K562 (cell line): ENCODE measurements around the gene NQO2. TPM values are rescaled to one million over a fixed set of nuclear protein-coding genes. Genes with fewer than 3 reads are reported as not detected.

ENCODE experiments used
- BMI1 ChIP-seq: fragments of 150-350 bp; IDR thresholded peaks from 2 replicates; pipeline ENCODE4 v1.6.1; 2014; ENCODE audit warnings: low read length
- CREBBP ChIP-seq: IDR thresholded peaks from one replicate; pipeline ENCODE4 v1.6.1; 2012; ENCODE audit warnings: low read depth, mild to moderate bottlenecking, control low read depth, inconsistent platforms, low read length
- FOXA1 ChIP-seq: fragments of 450-650 bp; IDR thresholded peaks from 2 replicates; pipeline ENCODE4 v1.6.1; 2016; ENCODE audit warnings: mild to moderate bottlenecking, borderline replicate concordance
- FOXM1 ChIP-seq, 2 experiments: fragments of 450-650 bp in 1 of 2; sonication (generic) in 1 of 2; formaldehyde crosslinking in 1 of 2; IDR thresholded peaks; 2 replicates each; pipeline versions ENCODE4 v1.6.1 to v1.9.0; 2017 to 2022; ENCODE audit warnings: low read depth in 2 of 2, mild to moderate bottlenecking in 2 of 2, missing genetic modification reagents in 1 of 2, moderate library complexity in 1 of 2
- GTF2A2 ChIP-seq: IDR thresholded peaks from 2 replicates; pipeline ENCODE4 v1.6.1; 2016; ENCODE audit warnings: mild to moderate bottlenecking, missing genetic modification characterization, missing compliant biosample characterization
- MAFG ChIP-seq: fragments of 450-650 bp; conservative IDR thresholded peaks from 2 replicates; pipeline ENCODE4 v1.6.1; 2016; ENCODE audit warnings: missing genetic modification characterization, missing compliant biosample characterization
- MBD2 ChIP-seq: sonication (generic); IDR thresholded peaks from 2 replicates; pipeline ENCODE4 v1.6.1; 2016; ENCODE audit warnings: low read depth, borderline replicate concordance
- MCM7 ChIP-seq, 2 experiments: fragments of 450-650 bp; IDR thresholded peaks; 2 replicates each; pipeline ENCODE4 v1.6.1; 2016 to 2018
- NONO ChIP-seq, 2 experiments: fragments of 200-400 bp in 1 of 2; fragments of 450-650 bp in 1 of 2; formaldehyde crosslinking in 1 of 2; IDR thresholded peaks; 2 replicates each; pipeline ENCODE4 v1.6.1; 2017; ENCODE audit warnings: low read depth in 2 of 2, mild to moderate bottlenecking in 2 of 2, moderate library complexity in 2 of 2, low read length in 1 of 2
- POLR2H ChIP-seq: IDR thresholded peaks from 2 replicates; pipeline ENCODE4 v1.6.1; 2016; ENCODE audit warnings: missing genetic modification characterization, low read depth, mild to moderate bottlenecking, control low read depth, missing compliant biosample characterization, moderate library complexity
- PTTG1 ChIP-seq: fragments of 450-650 bp; IDR thresholded peaks from 2 replicates; pipeline ENCODE4 v1.6.1; 2016; ENCODE audit warnings: low read depth, mild to moderate bottlenecking, missing genetic modification characterization, missing compliant biosample characterization
- SIRT6 ChIP-seq: IDR thresholded peaks from one replicate; pipeline ENCODE4 v1.6.1; 2012; ENCODE audit warnings: low read depth, mild to moderate bottlenecking, control low read depth, inconsistent platforms, low read length, moderate library complexity
- SMARCB1 ChIP-seq: IDR thresholded peaks from 2 replicates; pipeline ENCODE4 v1.6.1; 2011; ENCODE audit warnings: improper control_type of control experiment, low read depth; ENCODE audit not compliant: insufficient read length
- SREBF2 ChIP-seq: sonication (generic); formaldehyde crosslinking; IDR thresholded peaks from 2 replicates; pipeline ENCODE4 v1.4.0; 2020; ENCODE audit warnings: mild to moderate bottlenecking, missing genetic modification reagents
- ZNF311 ChIP-seq: fragments of 250-450 bp; sonication (Bioruptor Pico); IDR thresholded peaks from 2 replicates; pipeline ENCODE4 v1.4.0; 2020; ENCODE audit warnings: mild to moderate bottlenecking, moderate library complexity
- ZNF431 ChIP-seq: sonication (generic); formaldehyde crosslinking; IDR thresholded peaks from 2 replicates; pipeline ENCODE4 v1.8.0; 2022; ENCODE audit warnings: mild to moderate bottlenecking, missing genetic modification reagents
- ZNF57 ChIP-seq: fragments of 450-650 bp; formaldehyde crosslinking; IDR thresholded peaks from 2 replicates; pipeline ENCODE4 v1.4.0; 2020; ENCODE audit warnings: mild to moderate bottlenecking, moderate library complexity
- ZNF766 ChIP-seq: fragments of 200-800 bp; sonication (Bioruptor generic); conservative IDR thresholded peaks from 2 replicates; pipeline ENCODE4 v1.6.1; 2016; ENCODE audit warnings: missing genetic modification characterization, missing compliant biosample characterization
- ZSCAN29 ChIP-seq: fragments of 450-650 bp; IDR thresholded peaks from 2 replicates; pipeline ENCODE4 v1.6.1; 2017
- polyA plus RNA-seq, 8 experiments: library from polyadenylated mRNA; depleted of rRNA in 4 of 8; stranded (reverse) in 5 of 8; unstranded in 3 of 8; fragments of >200 nt; fragmentation: Nextera tagmentation in 2 of 8; fragmentation: Illumina TruSeq in 1 of 8; extraction: Ambion mirVana in 2 of 8; extraction: Trizol in 1 of 8; gene quantifications; 2 replicates each; pipeline versions ENCODE4 v1.2.1 to v1.2.3, GENCODE V29; 2011 to 2014; ENCODE audit warnings: inconsistent platforms in 1 of 8, missing spikeins in 1 of 8
- total RNA-seq, 7 experiments: library from RNA; depleted of rRNA in 6 of 7; stranded (reverse); fragments of >200 nt in 6 of 7; fragmentation: Illumina TruSeq in 2 of 7; extraction: Trizol in 2 of 7; gene quantifications; 2 replicates each; pipeline versions ENCODE4 v1.2.1 to v1.2.3, GENCODE V29; 2011 to 2021; ENCODE audit warnings: low replicate concordance in 1 of 7
- TF ChIP-seq, protein P1 (sequence below): fragments of 450-650 bp; conservative IDR thresholded peaks from 2 replicates; pipeline ENCODE4 v1.6.1; 2016; ENCODE audit warnings: missing genetic modification characterization, low read depth, mild to moderate bottlenecking, missing compliant biosample characterization, moderate library complexity
- TF ChIP-seq, protein P2 (sequence below): sonication (generic); formaldehyde crosslinking; IDR thresholded peaks from 2 replicates; pipeline ENCODE4 v1.8.0; 2022; ENCODE audit warnings: mild to moderate bottlenecking, missing genetic modification reagents
- TF ChIP-seq, protein P3 (sequence below): sonication (generic); formaldehyde crosslinking; IDR thresholded peaks from 2 replicates; pipeline ENCODE4 v1.8.1; 2022; ENCODE audit warnings: missing genetic modification reagents
- TF ChIP-seq, protein P4 (sequence below): fragments of 450-650 bp; IDR thresholded peaks from 2 replicates; pipeline ENCODE4 v1.6.1; 2016; ENCODE audit warnings: antibody characterized with exemption

Gene NQO2
- total and polyA plus RNA-seq, 9 of the 15 experiments (the other 6 are each of a cell fraction or from before 2014, with no cell fraction given) = 54.6 to 214 (median 116) TPM

DNA sequence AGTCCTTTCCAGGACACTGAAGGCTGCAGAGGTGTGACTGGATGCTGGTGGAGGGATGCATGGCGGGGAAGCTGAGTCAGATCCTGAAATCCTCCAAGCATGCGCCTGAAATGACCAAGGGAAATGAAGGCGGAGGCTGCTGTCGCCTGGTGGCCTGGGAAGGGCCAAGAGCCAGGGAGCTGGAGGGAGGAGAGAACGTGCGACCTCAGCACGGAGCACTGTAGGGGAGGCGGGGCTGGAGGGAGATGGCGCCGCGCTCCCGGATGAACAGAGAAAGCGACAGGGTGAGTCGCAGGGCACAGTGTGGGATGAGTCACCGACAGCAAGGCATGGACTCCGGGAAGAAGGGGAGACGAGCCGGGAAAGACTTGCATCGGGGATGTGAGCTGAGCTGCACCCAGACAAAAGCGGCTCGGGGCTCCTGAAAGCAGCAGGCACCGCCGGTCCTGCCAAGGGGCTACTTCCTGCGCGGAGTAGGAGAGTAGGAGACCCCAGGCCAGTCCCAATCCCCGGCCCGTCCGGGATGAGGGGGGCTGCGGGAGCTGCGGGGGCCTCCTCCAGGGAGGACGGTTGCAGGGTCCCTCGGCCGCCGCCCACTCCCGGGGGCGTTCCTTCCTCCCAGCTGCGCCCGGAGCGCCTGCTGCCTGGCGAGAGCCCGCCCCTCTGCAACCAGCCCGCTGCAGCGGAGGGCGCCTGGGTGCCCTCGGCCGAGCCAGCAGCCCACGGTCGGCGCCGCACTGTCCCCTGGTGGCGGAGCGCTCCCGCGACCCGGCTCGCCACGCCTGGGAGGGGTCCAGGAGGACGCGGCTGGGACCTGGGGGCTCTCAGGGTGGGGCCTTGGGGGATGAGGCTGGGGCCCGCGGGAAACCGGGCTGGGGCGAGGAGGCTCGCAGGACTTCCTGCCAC is 11.0 kb upstream of the NQO2 start (continued):
- no peak; the same call in 1 of the 2 replicates for TF ChIP-seq ZNF311 (CRISPR knock-in tag)
- TF ChIP-seq GTF2A2 (tag) = no peak
- no peak; the same call in 1 of the 2 replicates for TF ChIP-seq MAFG (tag)
- TF ChIP-seq BMI1 = no peak
- TF ChIP-seq MBD2 = peak; percentile 37
- TF ChIP-seq ZNF57 (CRISPR knock-in tag) = no peak
- TF ChIP-seq, protein P1, sequence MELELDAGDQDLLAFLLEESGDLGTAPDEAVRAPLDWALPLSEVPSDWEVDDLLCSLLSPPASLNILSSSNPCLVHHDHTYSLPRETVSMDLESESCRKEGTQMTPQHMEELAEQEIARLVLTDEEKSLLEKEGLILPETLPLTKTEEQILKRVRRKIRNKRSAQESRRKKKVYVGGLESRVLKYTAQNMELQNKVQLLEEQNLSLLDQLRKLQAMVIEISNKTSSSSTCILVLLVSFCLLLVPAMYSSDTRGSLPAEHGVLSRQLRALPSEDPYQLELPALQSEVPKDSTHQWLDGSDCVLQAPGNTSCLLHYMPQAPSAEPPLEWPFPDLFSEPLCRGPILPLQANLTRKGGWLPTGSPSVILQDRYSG (tag) = no peak
- TF ChIP-seq NONO (IDR thresholded peaks at IDR 0.05; ENCODE audit: low read depth in 2 of 2, low read length in 1 of 2) = peak; percentile 56 to 85
- TF ChIP-seq, protein P2, sequence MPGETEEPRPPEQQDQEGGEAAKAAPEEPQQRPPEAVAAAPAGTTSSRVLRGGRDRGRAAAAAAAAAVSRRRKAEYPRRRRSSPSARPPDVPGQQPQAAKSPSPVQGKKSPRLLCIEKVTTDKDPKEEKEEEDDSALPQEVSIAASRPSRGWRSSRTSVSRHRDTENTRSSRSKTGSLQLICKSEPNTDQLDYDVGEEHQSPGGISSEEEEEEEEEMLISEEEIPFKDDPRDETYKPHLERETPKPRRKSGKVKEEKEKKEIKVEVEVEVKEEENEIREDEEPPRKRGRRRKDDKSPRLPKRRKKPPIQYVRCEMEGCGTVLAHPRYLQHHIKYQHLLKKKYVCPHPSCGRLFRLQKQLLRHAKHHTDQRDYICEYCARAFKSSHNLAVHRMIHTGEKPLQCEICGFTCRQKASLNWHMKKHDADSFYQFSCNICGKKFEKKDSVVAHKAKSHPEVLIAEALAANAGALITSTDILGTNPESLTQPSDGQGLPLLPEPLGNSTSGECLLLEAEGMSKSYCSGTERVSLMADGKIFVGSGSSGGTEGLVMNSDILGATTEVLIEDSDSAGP (CRISPR knock-in tag) = 0 out of 2 replicates have a peak, but pooled peaks have one; percentile 22
- no peak for TF ChIP-seq CREBBP
- no peak for TF ChIP-seq POLR2H (tag)
- TF ChIP-seq SMARCB1 = no peak
- TF ChIP-seq FOXM1 (IDR thresholded peaks at IDR 0.05; ENCODE audit: low read depth) = no peak
- peak; percentile 66; the same call in 1 of the 2 replicates for TF ChIP-seq FOXM1 (CRISPR knock-in tag; IDR thresholded peaks at IDR 0.05; ENCODE audit: low read depth)
- TF ChIP-seq, protein P3, sequence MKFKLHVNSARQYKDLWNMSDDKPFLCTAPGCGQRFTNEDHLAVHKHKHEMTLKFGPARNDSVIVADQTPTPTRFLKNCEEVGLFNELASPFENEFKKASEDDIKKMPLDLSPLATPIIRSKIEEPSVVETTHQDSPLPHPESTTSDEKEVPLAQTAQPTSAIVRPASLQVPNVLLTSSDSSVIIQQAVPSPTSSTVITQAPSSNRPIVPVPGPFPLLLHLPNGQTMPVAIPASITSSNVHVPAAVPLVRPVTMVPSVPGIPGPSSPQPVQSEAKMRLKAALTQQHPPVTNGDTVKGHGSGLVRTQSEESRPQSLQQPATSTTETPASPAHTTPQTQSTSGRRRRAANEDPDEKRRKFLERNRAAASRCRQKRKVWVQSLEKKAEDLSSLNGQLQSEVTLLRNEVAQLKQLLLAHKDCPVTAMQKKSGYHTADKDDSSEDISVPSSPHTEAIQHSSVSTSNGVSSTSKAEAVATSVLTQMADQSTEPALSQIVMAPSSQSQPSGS (CRISPR knock-in tag) = no peak
- no peak for TF ChIP-seq ZSCAN29
- no peak for TF ChIP-seq SIRT6
- peak; percentile 73; the same call in 1 of the 2 replicates for TF ChIP-seq ZNF431 (CRISPR knock-in tag)
- TF ChIP-seq FOXA1 = no peak
- TF ChIP-seq, protein P4, sequence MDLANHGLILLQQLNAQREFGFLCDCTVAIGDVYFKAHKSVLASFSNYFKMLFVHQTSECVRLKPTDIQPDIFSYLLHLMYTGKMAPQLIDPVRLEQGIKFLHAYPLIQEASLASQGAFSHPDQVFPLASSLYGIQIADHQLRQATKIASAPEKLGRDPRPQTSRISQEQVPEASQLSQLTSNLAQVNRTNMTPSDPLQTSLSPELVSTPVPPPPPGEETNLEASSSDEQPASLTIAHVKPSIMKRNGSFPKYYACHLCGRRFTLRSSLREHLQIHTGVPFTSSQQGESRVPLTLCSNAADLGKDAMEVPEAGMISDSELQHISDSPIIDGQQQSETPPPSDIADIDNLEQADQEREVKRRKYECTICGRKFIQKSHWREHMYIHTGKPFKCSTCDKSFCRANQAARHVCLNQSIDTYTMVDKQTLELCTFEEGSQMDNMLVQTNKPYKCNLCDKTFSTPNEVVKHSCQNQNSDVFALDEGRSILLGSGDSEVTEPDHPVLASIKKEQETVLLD = no peak; the same call in 1 of the 2 replicates
- TF ChIP-seq MCM7 (IDR thresholded peaks at IDR 0.05) = no peak
- no peak for TF ChIP-seq ZNF766
- TF ChIP-seq SREBF2 (CRISPR knock-in tag) = no peak
- no peak for TF ChIP-seq PTTG1 (tag)
